HepG2 (cell line): Measurements from ENCODE around the gene TSACC. TPM values are rescaled to one million over a fixed set of nuclear protein-coding genes. Genes with fewer than 3 reads are reported as not detected.

Experiments used
- EEA1 ChIP-seq: sonication (generic); formaldehyde crosslinking; IDR thresholded peaks from 2 replicates; pipeline ENCODE4 v1.5.1; 2020; ENCODE audit warnings: mild to moderate bottlenecking, missing genetic modification reagents, borderline replicate concordance
- MXD4 ChIP-seq: IDR thresholded peaks from 2 replicates; pipeline ENCODE4 v1.6.1; 2016; ENCODE audit warnings: mild to moderate bottlenecking, missing biosample characterization, missing genetic modification reagents
- MXI1 ChIP-seq: IDR thresholded peaks from 3 replicates; pipeline ENCODE4 v1.6.1; 2012; ENCODE audit warnings: low read depth, low read length, inconsistent platforms, borderline replicate concordance
- ONECUT2 ChIP-seq: sonication (generic); formaldehyde crosslinking; IDR thresholded peaks from 2 replicates; pipeline ENCODE4 v1.4.0; 2020; ENCODE audit warnings: missing genetic modification reagents
- RXRB ChIP-seq: IDR thresholded peaks from 2 replicates; pipeline ENCODE4 v1.6.1; 2016; ENCODE audit warnings: borderline replicate concordance, missing genetic modification reagents, missing compliant biosample characterization
- SNAI1 ChIP-seq: sonication (generic); formaldehyde crosslinking; IDR thresholded peaks from 2 replicates; pipeline ENCODE4 v1.5.0; 2020; ENCODE audit warnings: mild to moderate bottlenecking, missing genetic modification reagents, borderline replicate concordance
- TEF ChIP-seq: sonication (generic); formaldehyde crosslinking; IDR thresholded peaks from 2 replicates; pipeline ENCODE4 v1.5.0; 2020; ENCODE audit warnings: missing genetic modification reagents
- TOPORS ChIP-seq: sonication (generic); formaldehyde crosslinking; IDR thresholded peaks from 2 replicates; pipeline ENCODE4 v1.8.0; 2023; ENCODE audit warnings: mild to moderate bottlenecking, missing genetic modification reagents
- ZHX2 ChIP-seq, 2 experiments: sonication (generic) in 1 of 2; formaldehyde crosslinking in 1 of 2; IDR thresholded peaks; 2 replicates each; pipeline versions ENCODE4 v1.6.1 to v1.9.0; 2014 to 2022; ENCODE audit warnings: antibody characterized with exemption in 1 of 2, borderline replicate concordance in 1 of 2, inconsistent platforms in 1 of 2, low read depth in 1 of 2, missing genetic modification reagents in 1 of 2
- ZNF142 ChIP-seq: sonication (generic); formaldehyde crosslinking; IDR thresholded peaks from 2 replicates; pipeline ENCODE4 v1.4.0; 2020; ENCODE audit warnings: missing genetic modification reagents
- ZNF776 ChIP-seq: sonication (generic); formaldehyde crosslinking; IDR thresholded peaks from 2 replicates; pipeline ENCODE4 v1.4.0; 2020; ENCODE audit warnings: mild to moderate bottlenecking, missing genetic modification reagents
- polyA plus RNA-seq, 8 experiments: library from polyadenylated mRNA; depleted of rRNA in 3 of 8; stranded (reverse) in 7 of 8; unstranded in 1 of 8; fragments of >200 nt; fragmentation: Illumina TruSeq in 4 of 8; extraction: Trizol in 4 of 8; gene quantifications; 2 replicates each; pipeline versions ENCODE4 v1.2.1 to v1.2.3, GENCODE V29; 2011 to 2016; ENCODE audit warnings: low read depth in 4 of 8, missing spikeins in 1 of 8, mixed read lengths in 1 of 8; ENCODE audit not compliant: insufficient read depth in 1 of 8
- total RNA-seq, 5 experiments: library from RNA; depleted of rRNA; stranded (reverse); fragments of >200 nt; fragmentation: Illumina TruSeq; extraction: Trizol; gene quantifications; 2 replicates each; pipeline ENCODE4 v1.2.3, GENCODE V29; 2016; ENCODE audit warnings: low read depth in 1 of 5
- TF ChIP-seq, protein P1 (sequence below): sonication (generic); formaldehyde crosslinking; IDR thresholded peaks from 2 replicates; pipeline ENCODE4 v1.4.0; 2020; ENCODE audit warnings: missing genetic modification reagents

The TSACC gene
- total and polyA plus RNA-seq, 2 of the 13 experiments (the other 11 are each of a cell fraction or from before 2014, with no cell fraction given), result 1.5 to 2.6 TPM

DNA sequence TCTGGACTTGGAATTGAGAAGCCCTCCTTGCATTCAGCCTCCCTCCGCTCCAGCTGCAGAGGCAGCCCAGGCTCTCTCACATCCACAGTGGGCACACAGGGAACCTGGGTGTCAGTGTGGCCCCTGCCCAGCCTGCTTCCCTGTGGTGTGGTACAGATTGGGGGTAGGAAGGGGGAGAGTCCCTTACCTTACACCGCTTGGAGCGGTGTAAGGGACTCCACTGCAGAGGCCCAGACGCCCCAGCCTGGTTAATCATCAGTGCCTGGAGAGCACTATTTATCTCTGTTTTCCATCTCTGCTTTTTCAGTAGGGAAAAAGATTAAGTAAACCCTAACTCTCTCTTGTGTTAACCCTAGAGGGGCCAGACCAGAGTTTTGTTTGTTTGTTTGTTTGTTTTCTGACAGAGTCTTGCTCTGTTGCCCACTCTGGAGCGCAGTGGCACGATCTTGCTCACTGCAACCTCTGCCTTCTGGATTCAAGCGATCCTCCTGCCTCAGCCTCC is 29.9 kb downstream of the TSACC start (continued):
- TF ChIP-seq, protein P1, sequence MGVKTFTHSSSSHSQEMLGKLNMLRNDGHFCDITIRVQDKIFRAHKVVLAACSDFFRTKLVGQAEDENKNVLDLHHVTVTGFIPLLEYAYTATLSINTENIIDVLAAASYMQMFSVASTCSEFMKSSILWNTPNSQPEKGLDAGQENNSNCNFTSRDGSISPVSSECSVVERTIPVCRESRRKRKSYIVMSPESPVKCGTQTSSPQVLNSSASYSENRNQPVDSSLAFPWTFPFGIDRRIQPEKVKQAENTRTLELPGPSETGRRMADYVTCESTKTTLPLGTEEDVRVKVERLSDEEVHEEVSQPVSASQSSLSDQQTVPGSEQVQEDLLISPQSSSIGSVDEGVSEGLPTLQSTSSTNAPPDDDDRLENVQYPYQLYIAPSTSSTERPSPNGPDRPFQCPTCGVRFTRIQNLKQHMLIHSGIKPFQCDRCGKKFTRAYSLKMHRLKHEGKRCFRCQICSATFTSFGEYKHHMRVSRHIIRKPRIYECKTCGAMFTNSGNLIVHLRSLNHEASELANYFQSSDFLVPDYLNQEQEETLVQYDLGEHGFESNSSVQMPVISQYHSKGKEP (CRISPR knock-in tag), result no peak
- no peak for TF ChIP-seq MXI1
- TF ChIP-seq EEA1 (CRISPR knock-in tag), result no peak
- TF ChIP-seq TOPORS, result no peak
- no peak for TF ChIP-seq SNAI1 (CRISPR knock-in tag)
- no peak for TF ChIP-seq MXD4
- no peak; the same call in 1 of the 2 replicates for TF ChIP-seq RXRB (CRISPR knock-in tag)
- TF ChIP-seq ZHX2 (IDR thresholded peaks at IDR 0.05; ENCODE audit: low read depth), result no peak
- TF ChIP-seq ZHX2 (CRISPR knock-in tag; IDR thresholded peaks at IDR 0.05; ENCODE audit: borderline replicate concordance), result no peak
- TF ChIP-seq TEF, result no peak
- TF ChIP-seq ZNF142 (CRISPR knock-in tag), result peak; percentile 51; the same call in 1 of the 2 replicates
- no peak for TF ChIP-seq ZNF776 (CRISPR knock-in tag)
- no peak for TF ChIP-seq ONECUT2 (CRISPR knock-in tag)
